Heart left ventricle (tissue), 16 donors: ENCODE results near the gene ECM1. TPM values are rescaled to one million over a fixed set of nuclear protein-coding genes. Genes with fewer than 3 reads are reported as not detected.

ENCODE experiments used
- ATAC-seq, 4 donors: fragments of 200-7000 bp; cut with Tn5 transposase; one replicate each; pipeline ENCODE4 v1.9.1; 2020 to 2022; ENCODE audit warnings: moderate library complexity in 4 of 4, mild to moderate bottlenecking in 3 of 4, moderate number of reproducible peaks in 1 of 4
- DNase-seq, 5 donors: peaks; one replicate each; pipeline ENCODE4 v3.0.0-alpha.2; 2020
- H3K27ac ChIP-seq, 12 donors: fragments of 200-600 bp; sonication (generic) in 4 of 12; one replicate each; pipeline versions ENCODE4 v1.5.0 to v1.8.0; 2016 to 2022; ENCODE audit warnings: mild to moderate bottlenecking in 2 of 12
- H3K27me3 ChIP-seq, 9 donors: fragments of 200-600 bp; sonication (generic) in 2 of 9; one replicate each; pipeline versions ENCODE4 v1.5.1 to v1.8.0; 2016 to 2022; ENCODE audit warnings: mild to moderate bottlenecking in 3 of 9
- H3K36me3 ChIP-seq, 9 donors: fragments of 200-600 bp; sonication (generic) in 2 of 9; one replicate each; pipeline versions ENCODE4 v1.5.0 to v1.8.0; 2018 to 2022; ENCODE audit warnings: mild to moderate bottlenecking in 2 of 9
- H3K4me1 ChIP-seq, 12 donors: fragments of 200-600 bp; sonication (generic) in 4 of 12; one replicate each; pipeline versions ENCODE4 v1.5.0 to v1.8.0; 2016 to 2022; ENCODE audit warnings: mild to moderate bottlenecking in 3 of 12
- H3K4me3 ChIP-seq, 12 donors: fragments of 200-600 bp; sonication (generic) in 4 of 12; one replicate each; pipeline versions ENCODE4 v1.5.0 to v1.8.0; 2017 to 2022; ENCODE audit warnings: mild to moderate bottlenecking in 9 of 12, moderate library complexity in 4 of 12
- H3K9me3 ChIP-seq, 12 donors: fragments of 200-600 bp; sonication (generic) in 4 of 12; one replicate each; pipeline versions ENCODE4 v1.5.0 to v1.8.0; 2016 to 2022; ENCODE audit warnings: mild to moderate bottlenecking in 1 of 12
- POLR2A ChIP-seq, 2 donors: fragments of 450-650 bp; IDR thresholded peaks; one replicate each; pipeline ENCODE4 v1.6.1; 2017; ENCODE audit warnings: antibody characterized with exemption in 2 of 2, mild to moderate bottlenecking in 2 of 2, moderate library complexity in 2 of 2
- WGBS, 4 donors: extraction: QIAGEN DNeasy Blood & Tissue Kit in 2 of 4; methylation state at CpG; one replicate each; pipeline versions ENCODE4 v1.1.5 to v1.1.7; 2013 to 2018; 5-methylcytosine and 5-hydroxymethylcytosine counted together
- intact Hi-C, 10 donors: fragments of 100-400 bp; cut with DNase I; formaldehyde crosslinking; loops; one replicate each; pipeline versions ENCODE4 v1.11.1 to v1.14.2; 2022
- polyA plus RNA-seq, 2 donors: library from polyadenylated mRNA; stranded (reverse); fragments of 200-250 nt; gene quantifications; one replicate each; pipeline ENCODE4 v1.2.3, GENCODE V29; 2013
- total RNA-seq, 9 donors: library from RNA; depleted of rRNA in 2 of 9; stranded (reverse); fragments of >200 nt in 2 of 9; fragmentation: NEBNext Ultra II Directional in 3 of 9; extraction: Animal tissue kit (Norgen Biotek cat#: 25700) in 3 of 9; gene quantifications; one replicate each; pipeline versions ENCODE4 v1.1.0 to v1.2.4, GENCODE V29; 2016 to 2023
- TF ChIP-seq, protein P1 (sequence below), 12 donors: fragments of 200-600 bp; sonication (generic) in 4 of 12; IDR thresholded peaks; one replicate each; pipeline versions ENCODE4 v1.5.0 to v1.8.0; 2018 to 2022; ENCODE audit warnings: antibody characterized with exemption in 12 of 12, mild to moderate bottlenecking in 5 of 12
- donor health status: ischemic (EF 13 %, LVEDD 7.1; RV severe dilation, severe dysfunction).
- donor health status: healthy with polysubstance abuse.
- donor health status: DM: no; HTN: yes; CAD: no.
- donor health status: DM: no; HTN: no; CAD: no.
- donor health status: ischemic (EF 25% LVEDD 6.9; RV normal size, moderate dysfunction).
- donor health status: ischemic (EF 25% LVEDD 5.7; RV mildly dilated, moderate dysfunction).
- donor health status: healthy.
- donor health status: DM: yes; HTN: yes; CAD: no.
- donor health status: ischemic (EF 35%, LVEDD 5.7; RV mildly dilated, moderate dysfunction).
- donor health status: nonischemic (EF 11% LVEDD 7.7; RV severe dilation, severe dysfunction).
- donor health status: DM: yes; HTN: yes; CAD: no.
- donor health status: PGD.
- donor health status: ischemic (EF 29% LVEDD 5.4; RV normal size, mild dysfunction).
- donor health status: nonischemic (EF 23%, LVEDD 6.1; RV moderate dilation, normal function).

Gene ECM1
- total and polyA plus RNA-seq, 11 donors = 10.9 to 35.3 (median 15.4) TPM

- H3K27me3 ChIP-seq = no peaks in the 10 kb centered on the region
- no peak overlapping the region for H3K4me3 ChIP-seq
- intact Hi-C loops = loop anchor here in 7 of 10 donors (5.0 to 10.0 kb wide), 5 partner anchors 47 to 279 kb away; partner anchors contain the start of genes TARS2 (in 2 of the 7) and CA14 (in 1 of the 7)
- peak overlapping the region in 8 of 12 donors; percentile 11 to 73 (median 47) for H3K27ac ChIP-seq
- ATAC-seq = no peak
- H3K36me3 ChIP-seq = no peaks in the 10 kb centered on the region
- TF ChIP-seq POLR2A (IDR thresholded peaks at IDR 0.05) = no peak
- TF ChIP-seq, protein P1, sequence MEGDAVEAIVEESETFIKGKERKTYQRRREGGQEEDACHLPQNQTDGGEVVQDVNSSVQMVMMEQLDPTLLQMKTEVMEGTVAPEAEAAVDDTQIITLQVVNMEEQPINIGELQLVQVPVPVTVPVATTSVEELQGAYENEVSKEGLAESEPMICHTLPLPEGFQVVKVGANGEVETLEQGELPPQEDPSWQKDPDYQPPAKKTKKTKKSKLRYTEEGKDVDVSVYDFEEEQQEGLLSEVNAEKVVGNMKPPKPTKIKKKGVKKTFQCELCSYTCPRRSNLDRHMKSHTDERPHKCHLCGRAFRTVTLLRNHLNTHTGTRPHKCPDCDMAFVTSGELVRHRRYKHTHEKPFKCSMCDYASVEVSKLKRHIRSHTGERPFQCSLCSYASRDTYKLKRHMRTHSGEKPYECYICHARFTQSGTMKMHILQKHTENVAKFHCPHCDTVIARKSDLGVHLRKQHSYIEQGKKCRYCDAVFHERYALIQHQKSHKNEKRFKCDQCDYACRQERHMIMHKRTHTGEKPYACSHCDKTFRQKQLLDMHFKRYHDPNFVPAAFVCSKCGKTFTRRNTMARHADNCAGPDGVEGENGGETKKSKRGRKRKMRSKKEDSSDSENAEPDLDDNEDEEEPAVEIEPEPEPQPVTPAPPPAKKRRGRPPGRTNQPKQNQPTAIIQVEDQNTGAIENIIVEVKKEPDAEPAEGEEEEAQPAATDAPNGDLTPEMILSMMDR (IDR thresholded peaks at IDR 0.05) = no peak
- H3K9me3 ChIP-seq = no peaks in the 10 kb centered on the region
- H3K4me1 ChIP-seq = peaks cover 0 to 48% (median 9%) of the 10 kb centered on the region in 12 donors
- DNase-seq = no peak
- 92 to 98% (median 94%) methylated on average over 3 to 6 of the region's 6 CpGs for WGBS, 4 donors
Observed at GRCh38 chr1:150534002-150534401, 26.1 kb downstream of the ECM1 start.

DNA sequence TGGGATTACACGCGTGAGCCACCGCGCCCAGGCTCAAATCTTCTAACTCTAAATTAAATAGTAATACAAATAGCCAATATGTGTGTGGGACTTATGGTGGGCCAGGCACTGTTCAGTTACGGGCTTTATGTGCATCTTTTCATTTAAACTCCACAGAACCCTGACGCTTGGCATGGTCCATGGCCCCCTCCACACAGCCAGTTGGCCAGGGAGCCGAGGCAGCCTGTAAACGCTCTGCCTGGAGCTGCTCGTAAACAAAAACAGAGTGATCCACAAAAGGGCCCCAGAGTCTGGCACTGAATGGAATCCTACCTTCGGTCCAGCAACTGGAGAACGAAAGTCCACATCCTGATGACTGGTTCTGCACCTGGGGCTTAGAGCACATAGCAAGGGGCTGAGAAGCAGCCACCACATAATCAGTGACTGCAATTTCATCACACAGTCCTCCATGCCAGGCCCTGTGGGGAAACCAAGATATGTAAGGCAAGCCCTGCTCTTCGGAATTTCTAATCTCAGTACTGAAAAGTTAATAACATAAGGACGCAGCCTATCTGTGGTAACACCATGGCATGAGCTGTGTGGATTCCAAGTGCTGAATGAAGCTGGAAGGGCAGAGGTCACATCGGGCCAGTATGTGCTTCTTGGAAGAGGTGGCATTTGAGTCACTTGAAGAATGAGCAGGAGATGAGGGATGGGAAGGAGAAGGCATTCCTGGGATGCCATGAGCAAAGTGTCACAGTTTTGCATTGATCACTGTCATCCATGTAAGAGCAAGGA is 27.8 kb downstream of the ECM1 start:
- intact Hi-C loops = loop anchor here in 3 of 10 donors (5.0 to 10.0 kb wide), 3 partner anchors 63 to 281 kb away; partner anchors contain the start of gene CA14 (in 1 of the 3)
- Histone ChIP-seq H3K4me1 (peaks cover 0 to 44% (median 9%) of the 10 kb centered on the region in 12 donors), H3K9me3 (no peaks in the 10 kb centered on the region), H3K27ac (peak overlapping the region in 11 of 12 donors; percentile 11 to 73 (median 41)), H3K4me3 (no peak overlapping the region), H3K36me3 (no peaks in the 10 kb centered on the region), H3K27me3 (no peaks in the 10 kb centered on the region)
- DNase-seq (no peak), ATAC-seq (peak; percentile 4 to 35 (median 11))
- TF ChIP-seq POLR2A (IDR thresholded peaks at IDR 0.05) = no peak
- TF ChIP-seq, protein P1 (IDR thresholded peaks at IDR 0.05) = no peak
- WGBS, 4 donors = 72 to 82% (median 77%) methylated on average over 14 of the region's 14 CpGs

DNA sequence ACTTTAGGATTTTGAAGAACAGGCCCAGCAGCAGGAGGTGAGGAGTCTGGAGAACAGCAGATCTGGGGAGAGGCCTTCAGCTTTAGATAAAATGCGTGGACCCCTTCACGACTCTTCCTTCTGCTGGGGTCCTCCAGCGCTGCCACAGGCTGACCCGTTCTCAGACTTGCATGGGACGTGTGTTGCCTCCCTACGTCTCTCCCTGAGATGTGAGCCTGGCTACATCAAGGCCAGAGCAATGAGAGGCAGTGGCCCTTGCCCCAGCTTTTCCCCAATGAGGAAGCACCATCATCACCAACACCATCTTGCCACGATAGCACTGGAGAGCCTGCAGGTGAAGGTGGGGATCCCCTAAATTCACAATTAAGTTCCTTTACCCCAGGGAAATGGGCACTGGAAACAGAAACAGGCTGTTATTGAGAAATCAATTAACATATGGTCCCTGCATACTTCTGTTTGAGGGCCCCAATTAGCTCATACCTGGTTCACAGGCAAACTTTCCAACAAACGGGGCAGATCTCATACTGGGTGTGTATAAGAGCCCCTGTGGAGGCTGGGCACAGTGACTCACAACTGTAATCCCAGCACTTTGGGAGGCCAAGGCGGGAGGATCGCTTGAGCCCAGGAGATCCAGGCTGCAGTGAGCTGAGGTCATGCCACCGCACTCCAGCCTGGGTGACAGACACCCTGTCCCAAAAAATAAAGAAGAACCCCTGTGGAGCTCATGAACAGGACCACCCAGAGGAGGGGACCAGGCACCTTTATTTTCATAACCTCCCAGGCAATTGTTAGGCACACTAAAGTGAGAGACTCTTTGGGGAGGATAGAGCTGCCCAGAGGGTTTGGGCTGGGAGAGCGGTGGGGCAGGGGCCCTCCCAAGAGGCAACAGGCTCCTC is 29.2 kb downstream of the ECM1 start:
- H3K4me1 ChIP-seq = peaks cover 0 to 44% (median 9%) of the 10 kb centered on the region in 12 donors
- TF ChIP-seq, protein P1 (IDR thresholded peaks at IDR 0.05) = no peak
- no peak for TF ChIP-seq POLR2A (IDR thresholded peaks at IDR 0.05)
- no peak overlapping the region for H3K4me3 ChIP-seq
- intact Hi-C loops = loop anchor here in 3 of 10 donors (5.0 to 10.0 kb wide), 3 partner anchors 65 to 282 kb away; partner anchors contain the start of gene CA14 (in 1 of the 3)
- DNase-seq (no peak), ATAC-seq (no peak)
- H3K9me3 ChIP-seq = no peaks in the 10 kb centered on the region
- WGBS, 4 donors = 93 to 96% (median 93%) methylated on average over 12 of the region's 12 CpGs
- no peaks in the 10 kb centered on the region for H3K36me3 ChIP-seq
- no peak overlapping the region for H3K27ac ChIP-seq
- no peaks in the 10 kb centered on the region for H3K27me3 ChIP-seq
